K562 (cell line): ENCODE data around the gene HSF2. TPM values are rescaled to one million over a fixed set of nuclear protein-coding genes. Genes with fewer than 3 reads are reported as not detected.

Experiments used
- ATAC-seq: fragments of 200-7000 bp; cut with Tn5 transposase; 3 replicates; pipeline ENCODE4 v1.9.1; 2020; ENCODE audit warnings: moderate library complexity
- BruUV-seq: library from RNA; stranded (reverse); fragments of 400-500 nt; replicated peaks from 2 replicates; lab custom pipeline; 2021; lab: Mats Ljungman, UMichigan
- CTCF ChIA-PET: fragments of 300-600 bp; formaldehyde crosslinking; extraction: SDS; loops from one replicate; lab custom pipeline; 2021; ENCODE audit warnings: low intra/inter-chr PET ratio; lab: Yijun Ruan, JAX
- POLR2A ChIA-PET: fragments of 300-600, 350-650 bp; sonication (Branson Sonifier 250); formaldehyde crosslinking; extraction: SDS; loops from one replicate; lab custom pipeline; 2021; ENCODE audit warnings: antibody characterized with exemption, inconsistent platforms; lab: Yijun Ruan, JAX
- DNase-seq, 4 experiments: peaks; one replicate each; pipeline versions ENCODE4 v3.0.0 to v3.0.0-alpha.2; 2011 to 2018; ENCODE audit warnings: low spot score in 3 of 4, mixed read lengths in 3 of 4; ENCODE audit errors: extremely low read depth in 1 of 4
- FAIRE-seq: peaks from 2 replicates; lab custom pipeline; 2011; peaks lifted over from hg19 to GRCh38; lab: Jason Lieb, UNC
- H2AFZ ChIP-seq: 2 replicates; pipeline ENCODE4 v1.6.0; 2011; ENCODE audit warnings: low read depth, low read length, control low read depth, inconsistent platforms
- H3K27ac ChIP-seq: fragments of 200-600 bp; 3 replicates; pipeline ENCODE4 v1.8.0; 2011; ENCODE audit warnings: low read depth, mild to moderate bottlenecking, control low read depth, inconsistent platforms, low read length, moderate library complexity, mixed read lengths; ENCODE audit errors: extremely low read depth
- H3K27me3 ChIP-seq, 2 experiments: fragments of 300-600 bp in 1 of 2; 2 replicates in 1 of 2; 3 replicates in 1 of 2; pipeline versions ENCODE4 v1.6.0 to v1.8.0; 2011; ENCODE audit warnings: inconsistent platforms in 2 of 2, low read length in 2 of 2, mild to moderate bottlenecking in 1 of 2, mixed read lengths in 1 of 2, moderate library complexity in 1 of 2; ENCODE audit not compliant: control insufficient read depth in 2 of 2, insufficient read depth in 2 of 2
- H3K36me3 ChIP-seq: fragments of 300-600 bp; 3 replicates; pipeline ENCODE4 v1.8.0; 2011; ENCODE audit warnings: mild to moderate bottlenecking, low read length, inconsistent platforms; ENCODE audit not compliant: control insufficient read depth, insufficient read depth
- H3K4me1 ChIP-seq, 2 experiments: fragments of 200-600 bp in 1 of 2; replicated peaks in 1 of 2; 2 replicates in 1 of 2; 3 replicates in 1 of 2; pipeline versions ENCODE4 v1.5.1 to v1.8.0; 2011; ENCODE audit warnings: inconsistent platforms in 2 of 2, low read length in 2 of 2, mild to moderate bottlenecking in 1 of 2, mixed read lengths in 1 of 2, moderate library complexity in 1 of 2; ENCODE audit not compliant: control insufficient read depth in 2 of 2, insufficient read depth in 2 of 2
- H3K4me2 ChIP-seq: 2 replicates; pipeline ENCODE4 v1.6.1; 2011; ENCODE audit warnings: low read length, control low read depth, inconsistent platforms, mixed read lengths; ENCODE audit not compliant: insufficient read depth
- H3K4me3 ChIP-seq: fragments of 200-600 bp; sonication (generic), shearing (Covaris generic); 2 replicates; pipeline ENCODE4 v1.5.1; 2016; ENCODE audit warnings: control low read depth, inconsistent platforms
- H3K79me2 ChIP-seq: fragments of 200-600 bp; 3 replicates; pipeline ENCODE4 v1.8.0; 2011; ENCODE audit warnings: low read length, inconsistent platforms; ENCODE audit not compliant: control insufficient read depth, insufficient read depth
- H3K9ac ChIP-seq, 2 experiments: 2 replicates each; pipeline versions ENCODE4 v1.6.0 to v1.6.1; 2011; ENCODE audit warnings: low read depth in 2 of 2, low read length in 2 of 2, control low read depth in 1 of 2, inconsistent platforms in 1 of 2, mild to moderate bottlenecking in 1 of 2, mixed read lengths in 1 of 2; ENCODE audit not compliant: insufficient read depth in 1 of 2
- H3K9me1 ChIP-seq: one replicate; pipeline ENCODE4 v1.6.0; 2011; ENCODE audit warnings: inconsistent platforms, mild to moderate bottlenecking, low read length, moderate library complexity; ENCODE audit not compliant: control insufficient read depth, insufficient read depth
- H3K9me3 ChIP-seq: replicated peaks from 2 replicates; pipeline ENCODE4 v1.5.1; 2011; ENCODE audit warnings: low read depth, low read length, inconsistent platforms; ENCODE audit not compliant: control insufficient read depth, insufficient read depth
- H4K20me1 ChIP-seq: replicated peaks from 2 replicates; pipeline ENCODE4 v1.6.1; 2011; ENCODE audit warnings: low read length, inconsistent platforms, mixed read lengths; ENCODE audit not compliant: control insufficient read depth, insufficient read depth
- C11orf30 ChIP-seq: fragments of 450-650 bp; IDR thresholded peaks from 2 replicates; pipeline ENCODE4 v1.6.1; 2016; ENCODE audit warnings: low read depth, mild to moderate bottlenecking
- KAT8 ChIP-seq: fragments of 450-650 bp; IDR thresholded peaks from 2 replicates; pipeline ENCODE4 v1.6.1; 2016; ENCODE audit warnings: low read depth, mild to moderate bottlenecking
- KDM1A ChIP-seq, 2 experiments: fragments of 450-650 bp; IDR thresholded peaks; 2 replicates each; pipeline ENCODE4 v1.6.1; 2016; ENCODE audit warnings: mild to moderate bottlenecking in 2 of 2
- PYGO2 ChIP-seq: fragments of 450-650 bp; IDR thresholded peaks from 2 replicates; pipeline ENCODE4 v1.6.1; 2016; ENCODE audit warnings: mild to moderate bottlenecking, missing genetic modification characterization, moderate library complexity, missing compliant biosample characterization
- RFX1 ChIP-seq: fragments of 450-650 bp; IDR thresholded peaks from 2 replicates; pipeline ENCODE4 v1.6.1; 2016; ENCODE audit warnings: mild to moderate bottlenecking, moderate library complexity
- THRAP3 ChIP-seq: fragments of 450-650 bp; IDR thresholded peaks from 2 replicates; pipeline ENCODE4 v1.6.1; 2016; ENCODE audit warnings: mild to moderate bottlenecking, inconsistent platforms, borderline replicate concordance
- ZBED1 ChIP-seq: IDR thresholded peaks from 2 replicates; pipeline ENCODE4 v1.6.1; 2014
- ZNF316 ChIP-seq: fragments of 450-650 bp; IDR thresholded peaks from 2 replicates; pipeline ENCODE4 v1.6.1; 2016
- ZNF57 ChIP-seq: fragments of 450-650 bp; formaldehyde crosslinking; IDR thresholded peaks from 2 replicates; pipeline ENCODE4 v1.4.0; 2020; ENCODE audit warnings: mild to moderate bottlenecking, moderate library complexity
- WGBS: fragments of 100-300 bp; shearing (Covaris generic); methylation state at CpG from one replicate; pipeline ENCODE4 v1.1.6; 2016; ENCODE audit warnings: low coverage, mixed read lengths; ENCODE audit not compliant: insufficient coverage; ENCODE audit errors: missing lambda C conversion rate; 5-methylcytosine and 5-hydroxymethylcytosine counted together
- in situ Hi-C: fragments of 300-500 bp; cut with MboI; formaldehyde crosslinking; loops from 4 replicates; pipeline ENCODE4 v1.15.0; 2018; ENCODE audit warnings: inconsistent platforms, mixed read lengths
- intact Hi-C: fragments of 100-400 bp; cut with micrococcal nuclease; formaldehyde crosslinking; loops from 2 replicates; pipeline ENCODE4 v1.14.2; 2022
- polyA plus RNA-seq, 8 experiments: library from polyadenylated mRNA; depleted of rRNA in 4 of 8; stranded (reverse) in 5 of 8; unstranded in 3 of 8; fragments of >200 nt; fragmentation: Nextera tagmentation in 2 of 8; fragmentation: Illumina TruSeq in 1 of 8; extraction: Ambion mirVana in 2 of 8; extraction: Trizol in 1 of 8; gene quantifications; 2 replicates each; pipeline versions ENCODE4 v1.2.1 to v1.2.3, GENCODE V29; 2011 to 2014; ENCODE audit warnings: inconsistent platforms in 1 of 8, missing spikeins in 1 of 8
- total RNA-seq, 7 experiments: library from RNA; depleted of rRNA in 6 of 7; stranded (reverse); fragments of >200 nt in 6 of 7; fragmentation: Illumina TruSeq in 2 of 7; extraction: Trizol in 2 of 7; gene quantifications; 2 replicates each; pipeline versions ENCODE4 v1.2.1 to v1.2.3, GENCODE V29; 2011 to 2021; ENCODE audit warnings: low replicate concordance in 1 of 7

Gene HSF2
- total and polyA plus RNA-seq, 9 of the 15 experiments (the other 6 are each of a cell fraction or from before 2014, with no cell fraction given) = 19.1 to 73.1 (median 29.2) TPM

DNA sequence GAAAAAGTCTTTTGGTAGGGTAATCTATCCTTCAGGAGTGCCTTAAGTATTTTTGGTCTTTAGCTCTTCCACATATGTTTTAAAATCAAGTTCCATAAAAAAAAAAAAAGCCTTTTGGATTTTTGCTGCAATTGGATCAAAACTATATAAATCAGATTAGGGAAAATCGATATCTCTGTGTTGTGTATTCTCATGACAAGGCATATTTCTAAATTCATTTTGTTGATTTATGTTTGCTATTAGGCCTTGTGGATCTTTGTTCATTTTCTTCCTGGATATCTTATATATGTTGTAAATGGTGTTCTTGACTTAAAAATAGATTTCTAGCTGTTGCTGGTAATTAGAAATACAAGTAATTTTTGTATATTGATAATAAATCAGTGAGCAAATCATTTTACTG is 8.8 kb downstream of the HSF2 start:
- Histone ChIP-seq H3K9ac (no peak overlapping the region), H3K27ac (peak overlapping the region; percentile 60; the same call in 1 of the 3 replicates), H2AFZ (no peak overlapping the region), H3K9me3 (0 out of 2 replicates have a peak, but pooled peaks cover 3% of the 10 kb centered on the region), H3K4me2 (no peak overlapping the region), H3K36me3 (peaks cover 27% of the 10 kb centered on the region), H3K4me1 (peaks cover 0 to 8% of the 10 kb centered on the region in 2 experiments; a peak in 2 of 5 replicates), H3K27me3 (no peaks in the 10 kb centered on the region), H3K4me3 (no peak overlapping the region), H4K20me1 (no peaks in the 10 kb centered on the region), H3K79me2 (peaks cover 92% of the 10 kb centered on the region), H3K9me1 (no peaks in the 10 kb centered on the region)
- FAIRE-seq (no peak), DNase-seq (no peak), ATAC-seq (no peak)
- BruUV-seq = no TSS peak
- POLR2A ChIA-PET = interaction anchor here (1.0 kb wide), 1 partner anchor 9 kb away, joined by 3 read pairs; no protein-coding TSS in a partner anchor
- intact Hi-C loops (no loop called here), in situ Hi-C loops (no loop called here)
- TF ChIP-seq ZNF57 (CRISPR knock-in tag) (no peak), ZBED1 (no peak), RFX1 (no peak), PYGO2 (tag) (no peak), ZNF316 (peak; percentile 74), KAT8 (no peak), C11orf30 (peak; percentile 53), KDM1A (IDR thresholded peaks at IDR 0.05) (peak in 1 of 2 experiments; percentile 49; a peak in 1 of 4 replicates), THRAP3 (no peak)
- CTCF ChIA-PET = interaction anchor here (0.6 kb wide), 1 partner anchor 378 kb away, joined by 3 read pairs; no protein-coding TSS in a partner anchor
- 64% methylated on average over 1 of the region's 1 CpG for WGBS
